ENCODE data around the gene NAXE. TPM values are rescaled to one million over a fixed set of nuclear protein-coding genes. Genes with fewer than 3 reads are reported as not detected.
A peak's percentile ranks its signal among the peaks of the same experiment; 100 is the strongest.

The NAXE gene
- total and polyA plus RNA-seq, 2 of the 13 experiments (the other 11 are each of a cell fraction or from before 2014, with no cell fraction given): 39.4 to 59.4 TPM

DNA sequence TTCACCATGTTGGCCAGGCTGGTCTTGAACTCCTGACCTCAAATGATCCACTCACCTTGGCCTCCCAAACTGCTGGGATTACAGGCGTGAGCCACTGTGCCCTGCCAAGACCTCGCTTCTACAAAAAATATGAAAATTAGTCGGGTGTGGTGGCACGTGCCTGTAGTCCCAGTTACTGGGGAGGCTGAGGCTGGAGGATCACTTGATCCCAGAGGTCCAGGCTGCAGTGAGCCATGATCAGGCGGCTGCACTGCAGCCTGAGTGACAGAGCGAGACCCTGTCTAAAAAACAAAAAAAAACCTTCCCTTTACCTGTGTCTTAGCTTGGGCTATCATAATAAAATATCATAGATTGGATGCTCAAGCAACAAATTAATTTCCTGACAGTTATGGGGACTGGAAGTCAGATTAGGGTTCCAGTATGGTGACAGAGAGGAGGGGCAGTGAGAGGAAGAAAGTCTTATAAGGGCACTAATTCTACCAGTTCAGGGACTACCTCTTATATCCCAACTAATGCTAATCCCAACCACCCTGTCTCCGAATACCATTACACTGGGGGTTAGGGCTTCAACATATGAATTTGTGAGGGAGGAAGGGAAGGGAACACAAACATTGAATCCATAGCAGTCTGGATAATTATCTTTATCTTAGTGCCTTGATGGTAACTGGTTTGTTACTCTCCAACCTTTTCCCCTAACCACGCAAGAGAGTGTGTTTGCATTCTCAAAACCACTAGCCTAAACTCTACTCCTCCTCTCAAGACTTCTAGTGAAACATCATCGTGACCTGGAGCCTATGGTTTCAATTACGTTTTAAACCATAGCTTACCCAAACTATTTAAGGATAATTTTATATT lies 1.0 kb upstream of the NAXE start:
- ChIA-PET CTCF (ENCODE audit: low intra/inter-chr PET ratio, low total read pairs) (no interaction called here), POLR2A (interaction anchor here (1.2 to 2.3 kb wide), 6 partner anchors 9 to 90 kb away, joined by 4 to 36 read pairs (median 9); partner anchors contain the start of genes GPATCH4 and MEF2D)
- Histone ChIP-seq H2AFZ (ENCODE audit: low read length) (peak overlapping the region; percentile 35), H3K27ac (ENCODE audit: extremely low read length, insufficient read depth, low read length) (peak overlapping the region; percentile 54), H3K9me3 (ENCODE audit: low read length) (no peaks in the 10 kb centered on the region), H3K4me3 (replicated peaks in 1 of 3; ENCODE audit: insufficient read depth in 1 of 3, low read depth in 2 of 3, low read length in 3 of 3) (peak overlapping the region; percentile 73 to 86 (median 81); a peak in 5 of 6 replicates), H3K4me1 (ENCODE audit: insufficient read depth, low read length) (peaks cover 21% of the 10 kb centered on the region), H3K4me2 (ENCODE audit: low read depth, low read length) (peak overlapping the region; percentile 86), H3K79me2 (ENCODE audit: insufficient read depth, low read length) (peaks cover 3% of the 10 kb centered on the region), H3K36me3 (replicated peaks in 1 of 2; ENCODE audit: control insufficient read depth in 1 of 2, insufficient read depth in 2 of 2, low read length in 2 of 2) (peaks cover 0 to 16% of the 10 kb centered on the region in 2 experiments; a peak in 1 of 5 replicates), H3K27me3 (ENCODE audit: control insufficient read depth in 1 of 2, insufficient read depth in 2 of 2, low read length in 2 of 2) (peaks cover 0 to 7% of the 10 kb centered on the region in 2 experiments; a peak in 1 of 5 replicates), H3K9ac (ENCODE audit: insufficient read depth, low read depth, low read length) (peak overlapping the region; percentile 66), H4K20me1 (ENCODE audit: insufficient read depth, low read length) (no peaks in the 10 kb centered on the region)
- DNase-seq (ENCODE audit: low spot score) (no peak), FAIRE-seq (no peak), ATAC-seq (peak; percentile 3; the same call in 2 of the 3 replicates)
- in situ Hi-C loops (cut with HindIII; ENCODE audit: extremely low pct_ligation_motif_present, low pct_unique_long_range_greater_than_20kb): no loop called here
- no peak for TF ChIP-seq NBN (conservative IDR thresholded peaks at IDR 0.05)
- peak; percentile 22; the same call in 1 of the 2 replicates for TF ChIP-seq POLR2AphosphoS5 (IDR thresholded peaks at IDR 0.05; ENCODE audit: low read depth, low read length)
- peak; percentile 50; the same call in 1 of the 2 replicates for TF ChIP-seq ZMYM3 (CRISPR knock-in tag; IDR thresholded peaks at IDR 0.05)
- peak; percentile 78 for TF ChIP-seq SNAPC2 (CRISPR knock-in tag; IDR thresholded peaks at IDR 0.05)
- TF ChIP-seq ATF1 (CRISPR knock-in tag; IDR thresholded peaks at IDR 0.05): 0 out of 2 replicates have a peak, but pooled peaks have one; percentile 36
- 0 out of 2 replicates have a peak, but pooled peaks have one; percentile 23 for TF ChIP-seq TBX2 (CRISPR knock-in tag; IDR thresholded peaks at IDR 0.05; ENCODE audit: borderline replicate concordance)
- TF ChIP-seq, protein P1, sequence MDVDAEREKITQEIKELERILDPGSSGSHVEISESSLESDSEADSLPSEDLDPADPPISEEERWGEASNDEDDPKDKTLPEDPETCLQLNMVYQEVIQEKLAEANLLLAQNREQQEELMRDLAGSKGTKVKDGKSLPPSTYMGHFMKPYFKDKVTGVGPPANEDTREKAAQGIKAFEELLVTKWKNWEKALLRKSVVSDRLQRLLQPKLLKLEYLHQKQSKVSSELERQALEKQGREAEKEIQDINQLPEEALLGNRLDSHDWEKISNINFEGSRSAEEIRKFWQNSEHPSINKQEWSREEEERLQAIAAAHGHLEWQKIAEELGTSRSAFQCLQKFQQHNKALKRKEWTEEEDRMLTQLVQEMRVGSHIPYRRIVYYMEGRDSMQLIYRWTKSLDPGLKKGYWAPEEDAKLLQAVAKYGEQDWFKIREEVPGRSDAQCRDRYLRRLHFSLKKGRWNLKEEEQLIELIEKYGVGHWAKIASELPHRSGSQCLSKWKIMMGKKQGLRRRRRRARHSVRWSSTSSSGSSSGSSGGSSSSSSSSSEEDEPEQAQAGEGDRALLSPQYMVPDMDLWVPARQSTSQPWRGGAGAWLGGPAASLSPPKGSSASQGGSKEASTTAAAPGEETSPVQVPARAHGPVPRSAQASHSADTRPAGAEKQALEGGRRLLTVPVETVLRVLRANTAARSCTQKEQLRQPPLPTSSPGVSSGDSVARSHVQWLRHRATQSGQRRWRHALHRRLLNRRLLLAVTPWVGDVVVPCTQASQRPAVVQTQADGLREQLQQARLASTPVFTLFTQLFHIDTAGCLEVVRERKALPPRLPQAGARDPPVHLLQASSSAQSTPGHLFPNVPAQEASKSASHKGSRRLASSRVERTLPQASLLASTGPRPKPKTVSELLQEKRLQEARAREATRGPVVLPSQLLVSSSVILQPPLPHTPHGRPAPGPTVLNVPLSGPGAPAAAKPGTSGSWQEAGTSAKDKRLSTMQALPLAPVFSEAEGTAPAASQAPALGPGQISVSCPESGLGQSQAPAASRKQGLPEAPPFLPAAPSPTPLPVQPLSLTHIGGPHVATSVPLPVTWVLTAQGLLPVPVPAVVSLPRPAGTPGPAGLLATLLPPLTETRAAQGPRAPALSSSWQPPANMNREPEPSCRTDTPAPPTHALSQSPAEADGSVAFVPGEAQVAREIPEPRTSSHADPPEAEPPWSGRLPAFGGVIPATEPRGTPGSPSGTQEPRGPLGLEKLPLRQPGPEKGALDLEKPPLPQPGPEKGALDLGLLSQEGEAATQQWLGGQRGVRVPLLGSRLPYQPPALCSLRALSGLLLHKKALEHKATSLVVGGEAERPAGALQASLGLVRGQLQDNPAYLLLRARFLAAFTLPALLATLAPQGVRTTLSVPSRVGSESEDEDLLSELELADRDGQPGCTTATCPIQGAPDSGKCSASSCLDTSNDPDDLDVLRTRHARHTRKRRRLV (CRISPR knock-in tag; IDR thresholded peaks at IDR 0.05): peak; percentile 93
- TF ChIP-seq, protein P2, sequence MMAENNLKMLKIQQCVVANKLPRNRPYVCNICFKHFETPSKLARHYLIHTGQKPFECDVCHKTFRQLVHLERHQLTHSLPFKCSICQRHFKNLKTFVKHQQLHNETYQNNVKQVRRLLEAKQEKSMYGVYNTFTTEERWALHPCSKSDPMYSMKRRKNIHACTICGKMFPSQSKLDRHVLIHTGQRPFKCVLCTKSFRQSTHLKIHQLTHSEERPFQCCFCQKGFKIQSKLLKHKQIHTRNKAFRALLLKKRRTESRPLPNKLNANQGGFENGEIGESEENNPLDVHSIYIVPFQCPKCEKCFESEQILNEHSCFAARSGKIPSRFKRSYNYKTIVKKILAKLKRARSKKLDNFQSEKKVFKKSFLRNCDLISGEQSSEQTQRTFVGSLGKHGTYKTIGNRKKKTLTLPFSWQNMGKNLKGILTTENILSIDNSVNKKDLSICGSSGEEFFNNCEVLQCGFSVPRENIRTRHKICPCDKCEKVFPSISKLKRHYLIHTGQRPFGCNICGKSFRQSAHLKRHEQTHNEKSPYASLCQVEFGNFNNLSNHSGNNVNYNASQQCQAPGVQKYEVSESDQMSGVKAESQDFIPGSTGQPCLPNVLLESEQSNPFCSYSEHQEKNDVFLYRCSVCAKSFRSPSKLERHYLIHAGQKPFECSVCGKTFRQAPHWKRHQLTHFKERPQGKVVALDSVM (CRISPR knock-in tag; IDR thresholded peaks at IDR 0.05): peak; percentile 91
- 0 out of 2 replicates have a peak, but pooled peaks have one; percentile 18 for TF ChIP-seq GTF3A (CRISPR knock-in tag; conservative IDR thresholded peaks at IDR 0.05)
- no peak for TF ChIP-seq ARID2 (CRISPR knock-in tag; IDR thresholded peaks at IDR 0.05; ENCODE audit: borderline replicate concordance)
- no TSS peak for BruUV-seq (replicated peaks)
- WGBS (ENCODE audit: low lambda C conversion rate): 41% methylated on average over 10 of the region's 10 CpGs
- intact Hi-C loops (cut with micrococcal nuclease; ENCODE audit: unreplicated experiment): no loop called here

Data from HepG2 (cell line).